Progenitor cell of endocrine pancreas (in vitro differentiated cells): ENCODE data around the gene UTP3. TPM values are rescaled to one million over a fixed set of nuclear protein-coding genes. Genes with fewer than 3 reads are reported as not detected.
"Not testable (repeated sequence)": the region's sequence is repeated elsewhere in the genome, so short reads cannot be mapped to it uniquely, and the experiment has no call there.

Experiments used
- DNase-seq: peaks from one replicate; pipeline ENCODE4 v3.0.0; 2021; ENCODE audit warnings: low spot score; ENCODE audit not compliant: unreplicated experiment
- H3K27ac Mint-ChIP-seq: 2 replicates; pipeline ENCODE4 v1.8.0; 2021; ENCODE audit warnings: mild to moderate bottlenecking, moderate library complexity, mixed read lengths
- H3K27me3 Mint-ChIP-seq: 2 replicates; pipeline ENCODE4 v1.8.0; 2021; ENCODE audit warnings: mixed read lengths
- H3K36me3 Mint-ChIP-seq: 2 replicates; pipeline ENCODE4 v1.8.0; 2022; ENCODE audit warnings: mixed read lengths; ENCODE audit not compliant: insufficient read depth
- H3K4me1 Mint-ChIP-seq: 2 replicates; pipeline ENCODE4 v1.8.0; 2021; ENCODE audit warnings: low read depth, mixed read lengths
- H3K4me3 Mint-ChIP-seq: 2 replicates; pipeline ENCODE4 v1.8.0; 2021; ENCODE audit warnings: low read depth, mild to moderate bottlenecking, moderate library complexity, mixed read lengths
- H3K9me3 Mint-ChIP-seq: 2 replicates; pipeline ENCODE4 v1.8.0; 2021; ENCODE audit warnings: low read depth, mixed read lengths
- CTCF ChIP-seq: fragments of 200-600 bp; sonication (generic); IDR thresholded peaks from one replicate; pipeline ENCODE4 v1.5.0; 2021; ENCODE audit warnings: antibody characterized with exemption, mild to moderate bottlenecking; ENCODE audit not compliant: unreplicated experiment
- total RNA-seq: library from RNA; stranded (reverse); gene quantifications from 2 replicates; pipeline ENCODE4 v1.2.1, GENCODE V29; 2021

UTP3 gene
- total RNA-seq, 1 donor from 2014 or later = 25.5 TPM

DNA sequence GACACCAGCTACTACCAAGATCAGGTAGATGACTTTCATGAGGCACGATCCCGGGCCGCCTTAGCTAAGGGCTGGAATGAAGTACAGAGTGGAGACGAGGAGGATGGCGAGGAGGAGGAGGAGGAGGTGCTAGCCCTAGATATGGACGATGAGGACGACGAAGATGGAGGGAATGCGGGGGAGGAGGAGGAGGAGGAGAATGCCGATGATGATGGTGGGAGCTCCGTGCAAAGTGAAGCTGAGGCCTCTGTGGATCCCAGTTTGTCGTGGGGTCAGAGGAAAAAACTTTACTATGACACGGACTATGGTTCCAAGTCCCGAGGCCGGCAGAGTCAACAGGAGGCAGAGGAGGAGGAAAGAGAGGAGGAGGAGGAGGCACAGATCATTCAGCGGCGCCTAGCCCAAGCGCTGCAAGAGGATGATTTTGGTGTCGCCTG, 481 bp downstream of the UTP3 start:
- TF ChIP-seq CTCF = no peak
- Mint-ChIP-seq H3K4me1 (peaks cover 24% of the 10 kb centered on the region), H3K27ac (peak overlapping the region; percentile 100), H3K27me3 (no peaks in the 10 kb centered on the region), H3K36me3 (peaks cover 6% of the 10 kb centered on the region), H3K4me3 (peak overlapping the region; percentile 97), H3K9me3 (no peaks in the 10 kb centered on the region)
- no peak for DNase-seq

DNA sequence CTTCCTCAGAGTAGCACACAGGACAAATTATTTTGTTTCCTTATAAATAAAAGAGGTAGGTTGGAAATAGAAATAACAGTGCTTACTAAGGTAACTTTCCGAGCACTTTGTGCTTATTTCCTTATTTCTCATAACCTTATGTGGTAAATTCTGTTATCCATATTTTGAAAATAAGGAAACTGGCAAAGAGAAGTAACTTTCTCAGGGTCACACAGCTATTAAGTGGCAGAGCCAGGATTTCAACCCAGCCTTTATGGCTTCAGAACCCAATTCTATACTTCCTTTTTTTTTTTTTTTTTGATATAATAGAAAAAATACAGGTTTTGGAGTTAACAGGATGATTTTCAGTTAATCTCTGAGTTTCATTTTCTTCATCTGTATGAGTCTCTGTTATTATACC, 3.3 kb downstream of the UTP3 start:
- Mint-ChIP-seq H3K4me1 (peaks cover 24% of the 10 kb centered on the region), H3K27me3 (no peaks in the 10 kb centered on the region), H3K9me3 (no peaks in the 10 kb centered on the region), H3K4me3 (no peak overlapping the region), H3K36me3 (peaks cover 6% of the 10 kb centered on the region), H3K27ac (no peak overlapping the region)
- DNase-seq = no peak
- TF ChIP-seq CTCF = no peak

DNA sequence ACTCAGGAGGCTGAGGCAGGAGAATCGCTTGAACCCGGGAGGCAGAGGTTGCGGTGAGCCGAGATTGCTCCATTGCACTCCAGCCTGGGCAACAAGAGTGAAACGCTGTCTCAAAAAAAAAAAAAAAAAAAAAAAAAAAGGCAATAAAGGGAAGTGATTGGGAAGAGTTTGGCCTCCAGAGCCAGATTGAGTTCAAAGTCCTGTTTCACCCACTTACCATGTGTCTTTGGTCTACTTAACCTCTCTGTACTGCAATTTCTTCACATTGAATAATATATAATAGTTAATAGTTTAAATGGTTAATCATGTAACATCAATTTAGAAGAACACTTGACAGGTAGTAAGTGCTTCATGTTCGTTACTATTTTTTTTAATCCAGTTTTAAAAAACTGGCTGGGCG, 6.3 kb downstream of the UTP3 start:
- H3K27me3 Mint-ChIP-seq, DNase-seq, H3K9me3 Mint-ChIP-seq, H3K27ac Mint-ChIP-seq, H3K36me3 Mint-ChIP-seq, H3K4me3 Mint-ChIP-seq: not testable (repeated sequence)
- peaks cover 10% of the 10 kb centered on the region for H3K4me1 Mint-ChIP-seq

- not testable (repeated sequence) for H3K4me3 Mint-ChIP-seq, H3K27ac Mint-ChIP-seq
Observed at GRCh38 chr4:70698435-70698834, 10.1 kb downstream of the UTP3 start.

GRCh38 chr4:70700712-70701111, 12.4 kb downstream of the UTP3 start:
- no peaks in the 10 kb centered on the region for H3K27me3 Mint-ChIP-seq
- H3K9me3 Mint-ChIP-seq = no peaks in the 10 kb centered on the region
- no peak overlapping the region for H3K27ac Mint-ChIP-seq
- no peak overlapping the region for H3K4me3 Mint-ChIP-seq
- H3K4me1 Mint-ChIP-seq = peaks cover 8% of the 10 kb centered on the region
- TF ChIP-seq CTCF = no peak
- H3K36me3 Mint-ChIP-seq = no peaks in the 10 kb centered on the region
- no peak for DNase-seq

More at GRCh38 chr4:70698435-70698834, 10.1 kb downstream of the UTP3 start:
- H3K9me3 Mint-ChIP-seq, H3K27me3 Mint-ChIP-seq, H3K36me3 Mint-ChIP-seq, H3K4me1 Mint-ChIP-seq, DNase-seq: not testable (repeated sequence)

GRCh38 chr4:70701271-70701670, 12.9 kb downstream of the UTP3 start:
- TF ChIP-seq CTCF = no peak
- H3K4me1 Mint-ChIP-seq = peaks cover 14% of the 10 kb centered on the region
- no peaks in the 10 kb centered on the region for H3K27me3 Mint-ChIP-seq
- H3K4me3 Mint-ChIP-seq = no peak overlapping the region
- no peak overlapping the region for H3K27ac Mint-ChIP-seq
- H3K9me3 Mint-ChIP-seq = no peaks in the 10 kb centered on the region
- no peak for DNase-seq
- H3K36me3 Mint-ChIP-seq = no peaks in the 10 kb centered on the region

GRCh38 chr4:70702592-70702991, 14.3 kb downstream of the UTP3 start:
- not testable (repeated sequence) for H3K36me3 Mint-ChIP-seq, H3K27me3 Mint-ChIP-seq, H3K9me3 Mint-ChIP-seq, H3K27ac Mint-ChIP-seq, DNase-seq
- H3K4me1 Mint-ChIP-seq = peaks cover 17% of the 10 kb centered on the region
- peak overlapping the region; percentile 26 for H3K4me3 Mint-ChIP-seq
